Activated CD4-positive, alpha-beta T cell treated with anti-CD3 and anti-CD28 coated beads for 4 hours (primary cell): Measurements from ENCODE around the gene CRACDL.
"Not testable (repeated sequence)": the region's sequence is repeated elsewhere in the genome, so short reads cannot be mapped to it uniquely, and the experiment has no call there.

Experiments
- DNase-seq, 2 donors: peaks; one replicate each; pipeline ENCODE4 v3.0.0-alpha.2; 2020

The CRACDL gene

DNA sequence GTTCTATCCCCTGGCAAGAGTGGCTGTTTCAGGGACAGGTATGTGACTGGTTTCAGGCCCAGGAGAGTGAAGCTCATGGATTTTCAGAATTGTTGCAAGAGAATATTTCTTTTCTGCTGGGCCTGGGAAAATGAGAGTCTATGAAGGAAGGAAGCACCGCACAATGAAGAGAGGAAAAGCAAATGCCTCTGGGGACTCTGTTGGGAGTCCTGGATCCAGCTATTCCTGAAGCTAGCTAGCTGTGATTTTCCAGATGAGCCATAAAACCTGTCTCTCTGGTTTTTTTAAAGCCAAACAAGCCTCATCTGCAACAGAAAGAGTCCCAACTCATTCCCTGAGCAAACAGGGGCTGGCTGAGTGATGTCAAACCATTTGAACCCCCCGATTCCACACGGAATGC, 53.7 kb downstream of the CRACDL start:
- DNase-seq: no peak

DNA sequence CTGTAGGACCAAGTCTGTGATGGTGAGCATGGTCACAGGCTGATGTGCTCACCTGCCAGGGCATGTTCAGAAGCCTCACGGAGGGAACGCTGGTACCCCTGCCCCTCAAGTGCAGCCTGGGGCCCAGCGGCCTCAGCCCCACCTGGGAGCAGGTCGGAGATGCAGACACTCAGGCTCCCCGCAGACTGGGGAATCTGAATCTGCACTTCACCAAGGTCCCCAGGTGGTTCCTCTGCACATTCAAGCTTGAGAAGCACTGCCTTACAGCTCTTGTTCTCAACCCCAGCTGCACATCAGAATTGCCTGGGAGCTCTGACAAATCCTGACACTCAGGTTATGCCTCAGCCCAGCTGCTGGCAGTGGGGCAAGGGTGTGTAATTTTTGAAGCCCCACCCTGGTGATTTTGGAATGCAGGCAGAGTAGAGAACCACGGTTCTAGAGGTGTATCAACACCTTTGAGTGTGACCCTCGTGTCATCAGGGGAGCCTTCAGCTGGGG, 54.8 kb downstream of the CRACDL start:
- DNase-seq: no peak

DNA sequence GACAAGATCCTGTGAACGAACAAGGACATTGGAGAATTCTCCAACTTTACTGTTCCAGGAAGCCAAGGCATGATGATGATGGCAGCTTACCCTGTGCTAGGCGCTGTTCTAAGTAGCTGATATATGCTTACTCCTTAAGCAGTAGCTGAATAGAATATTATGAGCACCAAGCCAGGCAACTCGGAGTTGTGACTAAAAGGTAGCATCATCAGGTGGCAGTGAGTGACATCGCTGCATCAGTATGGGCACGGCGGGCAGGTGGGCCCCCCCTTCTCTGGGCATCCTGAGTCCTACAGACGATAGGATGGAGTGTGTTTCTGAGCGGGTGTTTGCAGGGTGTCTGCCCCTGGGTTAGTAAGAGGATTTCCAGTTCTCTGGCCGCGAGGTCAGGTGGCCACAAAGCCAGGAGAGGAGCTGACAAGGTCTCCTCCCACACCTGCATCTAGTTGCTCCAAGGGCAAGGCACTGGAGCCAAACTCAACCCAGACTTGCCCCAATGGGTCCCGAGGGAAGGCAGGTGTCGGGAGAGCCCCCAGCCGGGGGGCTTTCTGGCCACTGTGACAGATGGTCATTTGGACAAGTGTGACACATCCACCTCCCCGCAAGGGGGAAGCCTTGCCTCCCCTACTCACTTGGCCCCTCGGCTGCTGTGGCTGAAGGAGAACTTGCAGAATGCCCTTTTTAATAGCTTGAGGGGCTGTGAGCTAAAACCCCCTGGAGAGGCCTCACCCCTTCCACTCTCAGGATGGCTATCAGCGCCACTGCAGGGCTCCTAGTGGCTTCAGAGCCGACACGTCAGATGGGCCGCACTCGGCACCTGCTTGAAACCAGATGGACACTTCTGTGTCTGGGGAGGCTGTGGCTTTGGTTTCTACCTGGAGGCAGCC, 55.5 kb downstream of the CRACDL start:
- no peak for DNase-seq

DNA sequence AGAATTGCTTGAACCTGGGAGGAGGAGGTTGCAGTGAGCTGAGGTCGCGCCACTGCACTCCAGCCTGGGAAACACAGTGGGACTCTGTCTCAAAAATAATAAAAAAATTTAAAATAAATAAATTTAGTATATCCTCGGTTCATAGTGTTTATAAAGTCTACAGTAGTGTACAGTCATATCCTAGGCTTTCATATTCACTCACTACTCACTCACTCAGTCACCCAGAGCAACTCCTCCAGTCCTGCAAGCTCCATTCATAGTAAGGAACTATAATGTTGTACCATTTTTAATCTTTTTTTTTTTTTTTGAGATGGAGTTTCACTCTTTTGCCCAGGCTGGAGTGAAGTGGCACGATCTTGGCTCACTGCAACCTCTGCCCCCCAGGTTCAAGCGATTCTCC, 58.4 kb downstream of the CRACDL start:
- not testable (repeated sequence) for DNase-seq

DNA sequence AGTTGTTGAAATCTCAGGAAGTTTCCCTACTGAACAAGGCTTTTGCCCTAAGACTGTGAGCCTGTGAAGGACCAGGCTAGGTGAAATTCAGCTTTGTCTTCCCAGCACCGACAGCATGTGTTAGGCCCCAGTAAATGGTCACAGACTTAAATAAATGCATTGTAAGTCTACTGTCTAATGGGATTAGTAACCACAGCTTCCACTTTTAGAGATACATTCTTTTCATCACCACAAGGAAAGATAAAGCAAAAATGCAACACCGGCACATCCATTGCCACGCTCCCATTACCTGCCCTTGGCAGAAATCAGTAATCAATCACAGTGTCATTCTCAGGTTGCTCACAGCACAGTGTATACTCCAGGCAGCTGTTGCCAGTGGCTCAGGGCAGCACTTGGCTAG, 59.3 kb downstream of the CRACDL start:
- no peak for DNase-seq

DNA sequence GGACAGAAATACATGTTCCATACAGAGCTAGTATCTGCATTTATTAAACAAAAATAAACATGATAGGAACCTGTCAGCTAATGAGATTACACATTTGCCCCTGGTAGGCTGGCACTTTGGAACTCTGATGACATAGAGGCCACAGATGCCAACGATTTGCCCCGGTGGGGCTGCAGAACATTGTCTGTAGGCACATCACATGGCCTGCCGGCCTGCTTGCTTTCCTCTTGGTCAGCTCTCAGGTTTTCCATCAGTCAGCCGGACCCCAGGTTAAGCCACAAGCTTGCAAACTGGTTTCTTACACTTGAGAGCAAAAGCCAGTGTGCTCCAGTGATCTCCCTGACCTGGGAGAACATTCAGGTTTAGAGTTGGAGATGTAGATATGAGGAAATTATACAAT, 60.3 kb downstream of the CRACDL start:
- no peak for DNase-seq

DNA sequence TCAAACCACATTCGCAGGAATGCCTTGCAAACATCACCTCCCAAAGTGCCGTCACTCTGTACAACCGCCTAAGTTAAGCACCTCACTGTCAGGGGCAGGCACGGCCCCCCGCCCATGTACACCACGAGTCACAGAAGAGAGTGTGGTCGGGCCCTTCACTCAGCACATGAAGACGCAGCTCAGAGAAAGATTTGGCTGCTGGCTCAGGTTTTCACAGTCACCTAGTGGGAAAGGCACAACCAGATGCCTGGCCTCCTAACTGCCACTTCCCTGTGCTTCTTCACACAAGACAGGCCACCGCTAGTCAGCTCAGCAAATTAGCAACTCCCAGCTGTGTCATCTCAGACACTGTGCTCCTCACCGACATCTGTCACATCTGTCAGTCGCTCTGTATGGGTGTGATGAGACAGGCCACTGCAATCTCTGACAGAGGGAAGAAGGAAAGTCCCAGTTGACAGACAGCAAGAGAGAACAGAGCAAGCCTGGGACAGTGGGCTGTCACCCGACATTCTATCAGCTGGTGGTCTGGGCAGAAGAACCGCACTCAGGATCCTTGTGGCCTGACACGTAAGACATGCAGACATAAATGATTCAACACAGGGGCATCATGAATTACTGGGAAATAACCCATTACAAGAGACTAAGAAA, 60.8 kb downstream of the CRACDL start:
- DNase-seq: no peak

DNA sequence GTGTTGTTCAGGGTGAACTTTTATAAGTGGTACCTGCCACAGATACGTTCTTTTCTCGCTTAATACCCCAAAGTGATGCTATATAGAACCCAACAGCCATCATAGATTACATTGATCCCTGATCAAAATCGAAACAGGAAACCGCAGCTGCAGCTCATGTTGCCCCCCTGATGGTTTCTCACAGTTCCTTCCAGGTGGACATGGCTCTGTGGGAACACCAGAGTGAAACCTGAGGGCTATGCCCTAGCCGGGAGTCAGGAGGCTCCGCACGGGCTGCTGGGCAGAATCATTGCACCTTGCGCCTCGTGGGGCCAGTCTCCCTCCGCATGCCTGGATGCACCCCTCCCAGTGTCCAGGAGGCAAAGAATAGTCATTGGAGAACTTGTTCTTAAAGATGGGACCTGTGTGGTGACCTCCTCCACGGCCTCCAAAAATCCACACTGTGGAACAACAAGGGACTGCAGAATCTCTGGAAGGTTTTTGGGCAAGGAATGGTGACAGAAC, 61.8 kb downstream of the CRACDL start:
- DNase-seq: no peak

DNA sequence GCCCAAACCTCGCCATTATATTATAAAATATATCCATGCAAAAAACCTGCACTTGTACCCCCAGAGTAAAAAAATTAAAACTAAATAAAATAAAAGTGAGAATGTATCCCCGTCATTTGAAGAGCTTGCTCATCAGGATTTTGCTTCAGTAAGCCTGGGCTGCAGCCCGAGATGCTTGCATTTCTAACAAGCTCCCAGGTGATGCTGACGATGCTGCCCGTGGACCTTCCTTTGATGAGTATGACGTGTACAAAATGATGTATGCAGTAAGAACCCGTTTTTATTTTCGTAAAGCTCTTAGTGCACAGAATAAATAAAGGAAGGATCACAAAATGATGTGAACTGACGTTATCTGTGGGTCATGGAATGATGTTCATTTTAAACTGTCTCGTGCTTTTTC, 63.5 kb downstream of the CRACDL start:
- DNase-seq: no peak

DNA sequence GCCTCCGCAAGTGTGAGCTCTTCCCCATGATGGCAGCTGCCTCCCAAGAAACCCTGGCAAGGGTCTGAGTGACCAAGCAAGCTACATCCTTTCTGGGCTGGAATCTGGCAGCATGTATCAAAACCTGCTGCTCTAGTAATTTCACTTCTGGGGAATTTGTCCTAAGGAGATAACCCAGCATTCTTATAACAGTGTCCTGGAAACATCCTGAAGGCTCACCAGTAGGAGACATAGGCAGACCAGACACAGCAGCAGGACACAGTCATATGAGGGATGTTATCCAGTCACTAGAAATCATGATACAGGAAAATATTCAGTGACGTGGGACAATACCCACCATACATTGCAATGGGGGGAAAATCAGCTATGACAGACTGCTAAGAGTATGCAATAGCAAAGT, 64.5 kb downstream of the CRACDL start:
- DNase-seq: no peak

DNA sequence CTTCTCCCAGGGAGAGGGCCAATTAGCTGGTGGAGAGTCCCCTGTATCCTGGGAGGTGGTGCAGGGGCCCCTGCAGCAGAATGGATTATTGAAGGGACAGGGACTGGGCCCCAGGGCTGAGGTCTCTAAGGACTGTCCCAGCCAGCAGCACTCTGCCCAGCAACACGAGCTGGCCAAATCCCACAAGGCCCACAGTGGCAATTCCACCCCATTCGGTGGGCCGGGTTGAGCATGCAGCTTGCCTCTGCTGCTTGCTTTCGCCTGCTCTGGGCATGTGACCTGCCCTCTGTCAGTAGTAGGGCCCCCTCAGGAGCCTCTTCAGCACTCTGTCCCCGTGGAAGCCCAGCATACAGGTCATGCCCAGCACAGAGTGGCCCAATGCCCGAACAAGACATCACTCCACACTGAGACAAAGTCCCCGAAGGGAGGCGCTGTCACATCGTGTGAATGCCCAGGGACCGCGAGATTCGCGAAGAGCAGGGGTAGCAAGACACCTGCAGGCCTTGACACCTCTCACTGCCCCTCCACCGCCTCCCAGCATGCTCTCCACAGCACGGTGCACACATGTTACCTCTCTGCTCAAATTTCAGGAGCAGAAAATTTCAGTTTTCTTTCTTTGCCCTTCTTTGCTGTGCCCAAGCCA, 65.4 kb downstream of the CRACDL start:
- no peak for DNase-seq

DNA sequence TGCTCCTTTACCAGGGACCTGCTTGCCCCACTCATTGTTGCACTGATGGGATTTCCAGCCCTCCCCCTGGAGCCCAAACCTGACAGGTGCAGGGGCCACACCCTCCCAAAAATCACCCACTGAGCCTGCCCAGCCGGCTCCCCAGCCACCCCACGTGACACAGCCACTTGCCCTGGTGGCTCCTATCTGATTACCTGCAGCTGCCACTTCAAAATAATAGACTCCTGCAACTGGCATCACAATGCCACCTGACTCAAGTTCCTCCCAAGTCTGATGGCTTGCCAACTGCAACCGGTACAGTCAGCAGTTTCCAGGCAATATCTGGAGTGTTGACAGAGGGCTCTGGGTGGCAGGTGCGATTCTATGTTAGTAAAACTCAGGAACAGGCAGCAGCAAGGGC, 66.2 kb downstream of the CRACDL start:
- no peak for DNase-seq

DNA sequence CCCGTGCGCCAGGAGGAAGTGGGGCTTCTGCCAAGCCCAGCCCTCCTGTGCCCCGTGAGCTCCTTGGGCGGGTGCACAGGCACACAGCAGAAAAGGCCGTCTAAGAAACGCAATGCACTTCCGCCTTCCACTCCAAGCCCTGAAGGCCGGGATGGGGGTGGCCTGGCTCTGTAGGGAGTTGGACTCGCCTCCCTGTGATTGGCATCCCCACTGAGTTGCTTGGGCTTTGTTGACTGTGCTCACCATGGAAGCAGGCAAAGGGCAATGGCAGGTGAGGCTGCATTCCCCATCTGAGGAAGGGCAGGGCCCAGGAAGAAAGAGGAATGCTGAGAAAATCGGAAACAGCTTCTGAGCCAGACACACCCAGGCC, 66.8 kb downstream of the CRACDL start:
- DNase-seq: no peak

DNA sequence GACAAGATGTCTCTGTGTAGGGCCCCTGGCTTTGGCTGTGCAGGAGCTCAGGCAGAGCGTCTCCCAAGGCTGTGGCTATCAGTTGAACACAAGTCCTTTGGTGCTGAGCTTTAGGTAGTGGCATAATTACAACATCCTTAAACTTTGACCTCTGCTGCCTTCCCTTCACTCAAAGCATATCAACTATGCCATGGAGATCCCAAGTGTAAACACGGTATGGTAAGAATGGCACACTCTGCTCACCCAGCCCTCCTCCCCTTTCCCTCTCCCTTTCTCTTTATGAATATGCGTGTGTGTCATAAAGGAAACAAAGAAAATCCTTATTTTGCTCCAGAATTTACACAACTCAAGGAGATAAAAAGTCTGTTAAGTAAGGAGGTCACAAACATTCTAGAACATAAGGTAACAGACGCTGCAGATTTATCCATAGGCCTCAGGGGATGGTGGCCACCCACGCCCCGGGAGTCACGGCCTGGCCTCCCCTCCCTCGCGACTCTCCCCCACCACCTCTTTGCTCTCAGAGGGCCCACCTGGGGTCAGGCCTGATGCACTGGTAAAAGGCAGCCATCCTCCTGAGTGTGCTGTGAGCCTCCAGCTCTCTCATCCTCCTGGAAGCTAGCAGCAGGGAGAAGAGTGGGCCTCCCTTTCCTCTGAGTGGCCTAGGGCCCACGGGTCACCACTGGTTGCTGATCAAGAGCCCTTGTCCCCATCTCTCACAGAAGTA, 67.3 kb downstream of the CRACDL start:
- DNase-seq: no peak

DNA sequence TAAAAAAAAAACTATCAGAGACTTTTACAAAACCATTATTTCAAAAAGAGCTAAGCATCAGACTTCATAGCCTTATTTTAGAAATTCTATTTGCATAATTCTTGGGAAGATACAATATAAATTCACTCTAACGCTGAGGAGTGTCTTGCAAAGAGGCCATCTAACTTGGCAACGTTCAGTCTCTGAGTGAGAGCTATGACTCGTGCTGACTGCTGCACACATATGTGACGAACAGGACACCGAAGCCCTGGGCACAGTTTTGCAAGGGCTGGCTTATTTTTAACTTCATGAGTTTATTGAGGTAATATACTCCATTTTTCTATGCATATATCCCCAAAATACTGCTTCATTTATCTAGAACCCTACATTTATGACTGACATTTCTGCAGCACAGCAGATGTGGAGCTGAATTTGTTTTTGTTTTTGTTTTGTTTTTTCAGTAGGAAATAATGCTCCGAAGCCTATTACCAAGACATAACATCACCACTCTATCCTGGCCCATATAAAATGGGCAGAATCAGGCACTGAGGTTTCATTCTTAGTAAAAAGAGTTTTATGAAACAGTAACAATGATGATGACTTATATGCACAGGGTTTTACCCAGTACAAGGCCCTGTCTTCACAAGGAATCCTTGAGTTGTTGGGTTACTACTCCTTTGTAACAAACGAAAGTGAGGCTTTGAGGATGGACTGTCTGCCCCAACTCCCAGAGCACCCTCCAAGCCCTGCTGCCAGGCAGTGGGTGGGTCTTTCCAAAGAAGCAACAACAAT, 68.3 kb downstream of the CRACDL start:
- DNase-seq: no peak

DNA sequence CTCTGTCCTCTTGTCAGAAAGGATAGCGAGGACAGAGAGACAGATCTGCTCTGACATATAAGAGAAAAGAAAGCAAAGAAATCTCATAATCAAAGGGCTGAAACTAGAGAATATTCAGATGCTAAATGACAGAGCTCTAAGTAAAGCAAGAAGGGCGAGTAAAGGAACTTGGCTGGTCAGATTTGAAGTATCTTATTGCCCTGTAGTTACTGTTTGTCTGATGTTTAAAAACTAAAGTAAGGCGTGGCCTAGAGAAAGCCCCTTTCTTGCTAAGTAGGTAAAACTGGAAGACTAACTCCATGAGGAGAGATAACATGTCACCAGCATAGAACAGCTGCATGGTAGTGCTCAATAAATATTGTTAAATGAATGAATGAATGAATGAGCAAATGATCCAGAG, 70.0 kb downstream of the CRACDL start:
- no peak for DNase-seq

DNA sequence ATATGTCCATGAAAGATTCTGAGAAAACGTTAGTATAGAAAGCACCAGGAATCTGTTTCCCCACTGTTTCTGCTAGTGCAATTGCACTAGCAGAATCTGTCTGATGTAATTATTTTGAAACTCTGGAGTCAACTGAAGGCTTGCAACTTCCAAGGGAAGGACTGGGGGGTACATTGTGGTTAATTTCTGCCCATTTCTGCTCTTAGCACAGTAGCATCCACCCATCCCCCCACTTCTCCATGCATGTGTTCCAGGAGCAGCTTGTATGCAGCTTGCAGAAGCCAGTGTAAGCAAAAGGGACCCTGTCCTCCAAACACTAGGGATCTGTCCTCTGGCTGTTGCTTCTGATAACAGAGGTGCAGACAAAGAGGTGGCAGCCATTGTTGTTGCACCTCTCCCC, 74.4 kb downstream of the CRACDL start:
- DNase-seq: no peak

DNA sequence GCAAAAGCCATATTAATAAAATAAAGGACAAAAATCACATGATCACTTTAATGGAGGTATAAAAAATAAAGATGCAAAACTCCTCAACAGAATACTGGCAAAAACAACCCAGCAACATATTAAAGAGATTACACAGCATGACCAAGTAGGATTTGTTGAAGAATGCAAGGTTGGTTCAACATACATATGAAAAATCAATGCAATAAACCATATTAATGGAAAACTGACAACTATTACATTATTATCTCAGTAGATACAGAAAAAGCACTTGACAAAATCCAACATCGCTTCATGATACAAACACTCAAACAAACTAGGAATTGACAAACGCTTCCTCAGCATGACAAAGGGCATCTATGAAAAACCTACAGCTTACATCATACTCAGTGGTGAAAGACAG, 76.7 kb downstream of the CRACDL start:
- no peak for DNase-seq

DNA sequence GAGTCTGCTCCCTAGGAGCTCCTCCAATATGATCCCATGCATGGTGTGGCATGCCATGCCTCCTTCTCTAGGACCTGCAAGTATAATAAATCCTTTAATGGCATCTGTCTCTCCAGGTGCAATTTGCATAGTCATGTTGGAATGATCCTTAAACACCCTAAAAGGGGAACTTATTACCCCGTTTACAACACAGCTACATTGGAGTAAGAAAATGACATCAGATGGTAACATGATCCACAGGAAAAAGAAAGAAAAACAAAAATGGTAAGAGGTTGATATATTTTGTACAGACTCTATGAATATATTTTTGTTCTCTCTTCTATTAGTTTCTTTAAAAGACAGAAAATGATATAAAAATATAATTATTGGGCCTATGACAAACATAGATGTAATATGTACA, 79.0 kb downstream of the CRACDL start:
- no peak for DNase-seq

DNA sequence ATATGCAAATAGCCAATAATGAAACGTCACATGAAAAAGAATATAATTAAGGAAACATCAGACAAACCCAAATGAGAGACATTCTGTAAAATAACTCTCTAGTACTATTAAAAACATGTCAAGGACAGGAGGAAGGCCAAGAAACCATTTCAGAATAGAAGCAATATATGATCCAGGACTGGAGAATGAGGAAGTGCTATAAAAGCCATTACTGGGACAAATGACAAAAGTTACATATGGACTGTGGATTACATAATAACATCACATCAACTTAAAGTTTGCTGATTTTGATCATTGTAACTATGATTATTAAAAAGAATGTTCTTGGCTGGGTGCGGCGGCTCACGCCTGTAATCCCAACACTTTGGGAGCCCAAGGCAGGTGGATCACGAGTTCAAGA, 81.3 kb downstream of the CRACDL start:
- DNase-seq: no peak

DNA sequence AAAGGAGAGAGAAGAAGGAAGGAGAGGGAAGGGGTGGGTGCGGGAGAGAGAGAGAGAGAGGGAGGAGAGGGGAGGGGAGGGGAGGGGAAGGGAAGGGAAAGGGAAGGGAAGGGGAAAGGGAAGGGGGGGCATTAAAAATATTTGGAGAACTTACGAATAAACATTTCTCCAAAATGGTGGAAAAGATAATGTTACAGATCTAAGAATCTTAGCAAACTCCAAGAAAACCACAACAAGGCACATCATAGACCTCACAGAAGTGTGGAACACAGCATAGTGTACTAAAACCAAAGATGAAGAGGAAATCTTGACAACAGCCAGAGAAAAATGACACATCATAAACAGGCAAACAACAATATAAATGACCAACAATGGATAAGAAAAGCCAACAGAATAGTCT, 83.1 kb downstream of the CRACDL start:
- no peak for DNase-seq

DNA sequence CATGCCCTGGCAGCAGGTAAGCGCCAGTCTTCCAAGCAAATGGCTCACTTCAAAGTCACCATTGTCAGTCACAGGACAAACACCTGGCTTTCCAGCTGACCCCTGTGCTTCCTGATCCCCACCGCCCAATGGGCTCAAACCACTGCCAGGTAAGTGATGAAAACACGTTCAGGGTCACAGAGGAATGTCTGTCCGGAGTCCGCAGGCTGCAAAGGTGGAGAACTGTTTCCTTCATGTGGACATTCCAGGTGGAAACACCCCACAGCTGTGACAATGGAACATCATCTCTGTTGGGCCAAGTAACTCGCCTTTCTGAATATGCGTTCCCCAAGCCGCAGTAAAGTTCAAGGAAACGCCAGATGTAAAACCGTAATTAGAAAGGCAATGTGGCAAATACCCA, 86.0 kb downstream of the CRACDL start:
- DNase-seq: no peak
